WTC11 (cell line): Measurements from ENCODE around the gene CCDC167. TPM values are rescaled to one million over a fixed set of nuclear protein-coding genes. Genes with fewer than 3 reads are reported as not detected.

Source experiments
- ATAC-seq: fragments of 200-7000 bp; cut with Tn5 transposase; 2 replicates; pipeline ENCODE4 v1.10.0; 2021; ENCODE audit warnings: mild to moderate bottlenecking, moderate library complexity
- CTCF ChIA-PET: fragments of 300-600 bp; sonication (Branson Sonifier 250); formaldehyde crosslinking; loops from one replicate; lab custom pipeline; 2021; ENCODE audit warnings: antibody characterized with exemption; lab: Charles Lee
- POLR2A ChIA-PET: fragments of 350-600 bp; sonication (Branson Sonifier 250); formaldehyde crosslinking; loops from one replicate; lab custom pipeline; 2021; ENCODE audit warnings: antibody characterized with exemption; lab: Charles Lee
- DNase-seq: peaks from one replicate; pipeline ENCODE4 v3.0.0; 2021; ENCODE audit warnings: low spot score
- H3K27ac Mint-ChIP-seq: 2 replicates; pipeline ENCODE4 v1.8.0; 2021; ENCODE audit warnings: mixed read lengths
- H3K27me3 Mint-ChIP-seq: 2 replicates; pipeline ENCODE4 v1.8.0; 2021; ENCODE audit warnings: low read depth, mild to moderate bottlenecking, moderate library complexity, mixed read lengths
- H3K36me3 Mint-ChIP-seq: 2 replicates; pipeline ENCODE4 v1.8.0; 2021; ENCODE audit warnings: mixed read lengths
- H3K4me1 Mint-ChIP-seq: 2 replicates; pipeline ENCODE4 v1.8.0; 2022; ENCODE audit warnings: mixed read lengths
- H3K4me3 Mint-ChIP-seq: 2 replicates; pipeline ENCODE4 v1.8.0; 2021; ENCODE audit warnings: mild to moderate bottlenecking, moderate library complexity, mixed read lengths
- H3K9me3 Mint-ChIP-seq: 2 replicates; pipeline ENCODE4 v1.8.0; 2021; ENCODE audit warnings: mixed read lengths
- ARID4B ChIP-seq: sonication (generic); formaldehyde crosslinking; IDR thresholded peaks from 2 replicates; pipeline ENCODE4 v1.8.0; 2023; ENCODE audit warnings: missing genetic modification reagents, mild to moderate bottlenecking, borderline replicate concordance
- E2F1 ChIP-seq: sonication (generic); formaldehyde crosslinking; IDR thresholded peaks from 2 replicates; pipeline ENCODE4 v1.8.0; 2022; ENCODE audit warnings: mild to moderate bottlenecking, missing genetic modification reagents
- E2F5 ChIP-seq: sonication (generic); formaldehyde crosslinking; IDR thresholded peaks from 2 replicates; pipeline ENCODE4 v1.8.1; 2022; ENCODE audit warnings: mild to moderate bottlenecking, moderate library complexity, missing genetic modification reagents
- ELF4 ChIP-seq: sonication (generic); formaldehyde crosslinking; IDR thresholded peaks from 2 replicates; pipeline ENCODE4 v1.8.1; 2022; ENCODE audit warnings: low read depth, mild to moderate bottlenecking, moderate library complexity, missing genetic modification reagents
- FOXK1 ChIP-seq: sonication (generic); formaldehyde crosslinking; IDR thresholded peaks from 2 replicates; pipeline ENCODE4 v1.8.0; 2022; ENCODE audit warnings: mild to moderate bottlenecking, moderate library complexity, missing genetic modification reagents
- GRHL2 ChIP-seq: fragments of 250-450 bp; sonication (Bioruptor Pico); IDR thresholded peaks from 2 replicates; pipeline ENCODE4 v1.8.0; 2022; ENCODE audit warnings: mild to moderate bottlenecking, moderate library complexity; ENCODE audit not compliant: insufficient replicate concordance, severe bottlenecking
- MAX ChIP-seq: sonication (generic); formaldehyde crosslinking; IDR thresholded peaks from 2 replicates; pipeline ENCODE4 v1.8.0; 2022; ENCODE audit warnings: mild to moderate bottlenecking, missing genetic modification reagents
- SP1 ChIP-seq: sonication (generic); formaldehyde crosslinking; conservative IDR thresholded peaks from 2 replicates; pipeline ENCODE4 v1.8.1; 2022; ENCODE audit warnings: missing genetic modification reagents
- TCF7 ChIP-seq: sonication (generic); formaldehyde crosslinking; IDR thresholded peaks from 2 replicates; pipeline ENCODE4 v1.8.0; 2022; ENCODE audit warnings: mild to moderate bottlenecking, low read depth, missing genetic modification reagents, moderate library complexity
- TEAD4 ChIP-seq: sonication (generic); formaldehyde crosslinking; IDR thresholded peaks from 2 replicates; pipeline ENCODE4 v1.8.0; 2022; ENCODE audit warnings: mild to moderate bottlenecking, missing genetic modification reagents
- ZNF396 ChIP-seq: fragments of 250-450 bp; sonication (Bioruptor Pico); IDR thresholded peaks from 2 replicates; pipeline ENCODE4 v1.8.0; 2021; ENCODE audit warnings: mild to moderate bottlenecking, moderate library complexity, borderline replicate concordance
- ZNF425 ChIP-seq: fragments of 250-450 bp; sonication (Bioruptor Pico); conservative IDR thresholded peaks from 2 replicates; pipeline ENCODE4 v1.9.0; 2021; ENCODE audit warnings: mild to moderate bottlenecking
- total RNA-seq: library from RNA; stranded (reverse); gene quantifications from 3 replicates; pipeline ENCODE4 v1.2.3, GENCODE V29; 2021
- TF ChIP-seq, protein P1 (sequence below): sonication (generic); formaldehyde crosslinking; IDR thresholded peaks from 2 replicates; pipeline ENCODE4 v1.8.0; 2022; ENCODE audit warnings: mild to moderate bottlenecking, missing genetic modification reagents
- TF ChIP-seq, protein P2 (sequence below): sonication (generic); formaldehyde crosslinking; IDR thresholded peaks from 2 replicates; pipeline ENCODE4 v1.8.1; 2023; ENCODE audit warnings: mild to moderate bottlenecking, missing genetic modification reagents, moderate library complexity

CCDC167 gene
- total RNA-seq, 1 experiment from 2014 or later = 19.1 TPM

DNA sequence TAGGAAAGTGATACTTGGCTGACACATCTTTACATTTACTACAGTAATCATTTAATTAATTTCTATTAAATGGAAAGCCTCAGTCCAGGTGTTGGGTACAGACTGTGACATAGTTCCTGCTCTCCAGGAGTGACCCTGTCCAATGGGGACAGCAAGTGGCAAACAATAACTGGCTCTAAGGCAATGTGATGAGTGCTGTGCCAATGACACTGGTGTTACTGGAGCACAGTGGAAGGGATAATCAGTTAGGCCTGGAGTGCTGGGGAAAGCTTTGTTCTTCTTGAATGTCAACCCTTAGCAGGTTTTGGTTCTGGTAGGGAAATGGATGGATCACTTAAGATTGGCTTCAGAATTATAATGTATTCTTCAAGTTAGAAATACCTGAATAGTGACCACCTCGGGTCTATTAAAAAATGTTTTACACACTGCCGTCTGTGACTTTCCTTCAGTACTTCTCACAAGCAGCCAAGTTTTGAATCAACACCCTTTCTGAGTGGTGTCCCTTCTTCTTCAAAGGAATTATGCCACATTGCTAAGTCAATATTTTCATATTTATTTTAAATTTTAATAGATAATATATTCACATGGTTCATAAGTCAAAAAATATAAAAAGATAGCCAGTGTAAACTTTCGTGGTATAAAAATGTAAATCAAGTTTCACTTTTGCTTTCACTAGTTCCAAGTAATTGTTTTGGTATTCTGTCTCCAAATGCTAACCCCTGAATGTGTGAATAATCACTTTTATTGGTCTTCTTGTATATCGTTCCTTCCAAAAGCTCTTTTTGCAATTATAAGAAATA, 57.1 kb downstream of the CCDC167 start:
- no peak overlapping the region for H3K4me3 Mint-ChIP-seq
- ChIA-PET POLR2A (interaction anchor here (1.0 kb wide), 1 partner anchor 10 kb away, joined by 3 read pairs; the partner anchor contains the start of gene CMTR1), CTCF (no interaction called here)
- ATAC-seq (no peak), DNase-seq (no peak)
- no peaks in the 10 kb centered on the region for H3K4me1 Mint-ChIP-seq
- no peaks in the 10 kb centered on the region for H3K9me3 Mint-ChIP-seq
- H3K27me3 Mint-ChIP-seq = no peaks in the 10 kb centered on the region
- TF ChIP-seq ELF4 (CRISPR knock-in tag) (no peak), TEAD4 (no peak), E2F1 (CRISPR knock-in tag) (no peak), MAX (CRISPR knock-in tag) (no peak), SP1 (CRISPR knock-in tag) (no peak), ZNF425 (CRISPR knock-in tag) (no peak), GRHL2 (CRISPR knock-in tag) (no peak), E2F5 (CRISPR knock-in tag) (no peak), ZNF396 (CRISPR knock-in tag) (no peak), FOXK1 (no peak), ARID4B (no peak), TCF7 (CRISPR knock-in tag) (no peak)
- TF ChIP-seq, protein P1, sequence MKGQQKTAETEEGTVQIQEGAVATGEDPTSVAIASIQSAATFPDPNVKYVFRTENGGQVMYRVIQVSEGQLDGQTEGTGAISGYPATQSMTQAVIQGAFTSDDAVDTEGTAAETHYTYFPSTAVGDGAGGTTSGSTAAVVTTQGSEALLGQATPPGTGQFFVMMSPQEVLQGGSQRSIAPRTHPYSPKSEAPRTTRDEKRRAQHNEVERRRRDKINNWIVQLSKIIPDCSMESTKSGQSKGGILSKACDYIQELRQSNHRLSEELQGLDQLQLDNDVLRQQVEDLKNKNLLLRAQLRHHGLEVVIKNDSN = no peak
- TF ChIP-seq, protein P2, sequence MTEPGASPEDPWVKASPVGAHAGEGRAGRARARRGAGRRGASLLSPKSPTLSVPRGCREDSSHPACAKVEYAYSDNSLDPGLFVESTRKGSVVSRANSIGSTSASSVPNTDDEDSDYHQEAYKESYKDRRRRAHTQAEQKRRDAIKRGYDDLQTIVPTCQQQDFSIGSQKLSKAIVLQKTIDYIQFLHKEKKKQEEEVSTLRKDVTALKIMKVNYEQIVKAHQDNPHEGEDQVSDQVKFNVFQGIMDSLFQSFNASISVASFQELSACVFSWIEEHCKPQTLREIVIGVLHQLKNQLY (CRISPR knock-in tag) = no peak
- peaks cover 33% of the 10 kb centered on the region for H3K36me3 Mint-ChIP-seq
- H3K27ac Mint-ChIP-seq = no peak overlapping the region
